Measurements from ENCODE around the gene ANKRA2.
"Not testable (repeated sequence)": the region's sequence is repeated elsewhere in the genome, so short reads cannot be mapped to it uniquely, and the experiment has no call there.

ANKRA2 gene

DNA sequence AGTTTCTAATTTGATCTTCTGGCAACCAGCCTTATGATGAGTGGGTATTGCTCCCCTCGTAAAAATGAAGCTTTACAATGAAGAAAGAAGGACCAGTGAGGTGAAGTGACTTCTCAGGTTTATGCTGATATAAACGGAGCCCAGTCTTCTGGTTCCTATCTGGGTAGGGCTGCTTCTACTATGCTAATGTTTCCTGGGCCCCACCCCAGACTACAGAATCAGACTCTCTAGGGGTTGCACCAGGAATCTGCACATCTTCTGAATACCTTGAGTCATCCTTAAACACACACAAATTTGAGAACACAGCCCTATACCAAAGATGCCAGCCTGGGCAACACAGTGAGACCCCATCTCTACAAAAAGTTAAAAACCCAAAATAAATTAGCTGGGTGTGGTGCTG, 51.0 kb downstream of the ANKRA2 start:
- Histone ChIP-seq H3K4me1 (ENCODE audit: low read length) (no peaks in the 10 kb centered on the region), H3K27ac (ENCODE audit: low read length) (no peak overlapping the region), H3K9me3 (replicated peaks; ENCODE audit: insufficient read depth, low read length) (no peaks in the 10 kb centered on the region), H3K79me2 (ENCODE audit: low read length) (no peaks in the 10 kb centered on the region), H3K9ac (ENCODE audit: low read length) (no peak overlapping the region), H2AFZ (ENCODE audit: low read length) (no peak overlapping the region), H3K36me3 (replicated peaks; ENCODE audit: insufficient read depth, low read length) (no peaks in the 10 kb centered on the region), H3K4me2 (ENCODE audit: low read depth, low read length) (no peak overlapping the region), H3K4me3 (ENCODE audit: low read length) (no peak overlapping the region), H4K20me1 (ENCODE audit: insufficient read depth, low read length) (no peaks in the 10 kb centered on the region), H3K27me3 (replicated peaks; ENCODE audit: insufficient read depth, low read length) (no peaks in the 10 kb centered on the region), H3F3A (ENCODE audit: insufficient read depth, low read length) (no peaks in the 10 kb centered on the region), H3K9me2 (replicated peaks; ENCODE audit: insufficient read depth, low read length) (no peaks in the 10 kb centered on the region)
- no peak for DNase-seq
- TF ChIP-seq, protein P1, sequence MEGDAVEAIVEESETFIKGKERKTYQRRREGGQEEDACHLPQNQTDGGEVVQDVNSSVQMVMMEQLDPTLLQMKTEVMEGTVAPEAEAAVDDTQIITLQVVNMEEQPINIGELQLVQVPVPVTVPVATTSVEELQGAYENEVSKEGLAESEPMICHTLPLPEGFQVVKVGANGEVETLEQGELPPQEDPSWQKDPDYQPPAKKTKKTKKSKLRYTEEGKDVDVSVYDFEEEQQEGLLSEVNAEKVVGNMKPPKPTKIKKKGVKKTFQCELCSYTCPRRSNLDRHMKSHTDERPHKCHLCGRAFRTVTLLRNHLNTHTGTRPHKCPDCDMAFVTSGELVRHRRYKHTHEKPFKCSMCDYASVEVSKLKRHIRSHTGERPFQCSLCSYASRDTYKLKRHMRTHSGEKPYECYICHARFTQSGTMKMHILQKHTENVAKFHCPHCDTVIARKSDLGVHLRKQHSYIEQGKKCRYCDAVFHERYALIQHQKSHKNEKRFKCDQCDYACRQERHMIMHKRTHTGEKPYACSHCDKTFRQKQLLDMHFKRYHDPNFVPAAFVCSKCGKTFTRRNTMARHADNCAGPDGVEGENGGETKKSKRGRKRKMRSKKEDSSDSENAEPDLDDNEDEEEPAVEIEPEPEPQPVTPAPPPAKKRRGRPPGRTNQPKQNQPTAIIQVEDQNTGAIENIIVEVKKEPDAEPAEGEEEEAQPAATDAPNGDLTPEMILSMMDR (IDR thresholded peaks at IDR 0.05; ENCODE audit: low read length): no peak
- TF ChIP-seq EZH2 (optimal IDR thresholded peaks at IDR 0.05; ENCODE audit: low read depth, low read length) (no peak), EZH2phosphoT487 (IDR thresholded peaks at IDR 0.05; ENCODE audit: low read length) (no peak)

DNA sequence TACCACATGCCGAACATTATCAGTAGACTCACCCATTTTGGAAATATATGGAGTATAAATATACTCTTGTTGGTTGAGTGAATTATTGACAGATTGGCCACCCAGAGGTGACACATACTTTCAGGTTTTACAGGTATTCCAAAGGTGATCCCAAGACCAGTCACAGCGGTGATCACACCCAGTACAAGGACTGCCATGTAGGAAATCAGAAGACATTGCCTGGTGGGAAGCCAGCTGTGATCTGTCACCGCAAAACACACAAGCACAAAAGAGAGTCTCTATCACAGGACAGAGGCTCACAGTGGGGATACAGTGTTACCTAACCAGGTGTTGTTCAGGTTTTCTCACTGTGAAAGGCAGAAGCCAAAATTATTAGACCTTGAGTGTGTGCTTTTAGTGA, 51.4 kb downstream of the ANKRA2 start:
- no peaks in the 10 kb centered on the region for H3K79me2 ChIP-seq (ENCODE audit: low read length)
- no peaks in the 10 kb centered on the region for H3K36me3 ChIP-seq (replicated peaks; ENCODE audit: insufficient read depth, low read length)
- H4K20me1 ChIP-seq (ENCODE audit: insufficient read depth, low read length): no peaks in the 10 kb centered on the region
- H3K9me3 ChIP-seq (replicated peaks; ENCODE audit: insufficient read depth, low read length): no peaks in the 10 kb centered on the region
- TF ChIP-seq, protein P1 (IDR thresholded peaks at IDR 0.05; ENCODE audit: low read length): no peak
- TF ChIP-seq EZH2phosphoT487 (IDR thresholded peaks at IDR 0.05; ENCODE audit: low read length) (no peak), EZH2 (optimal IDR thresholded peaks at IDR 0.05; ENCODE audit: low read depth, low read length) (no peak)
- no peak overlapping the region for H3K4me3 ChIP-seq (ENCODE audit: low read length)
- no peaks in the 10 kb centered on the region for H3K9me2 ChIP-seq (replicated peaks; ENCODE audit: insufficient read depth, low read length)
- no peak overlapping the region for H2AFZ ChIP-seq (ENCODE audit: low read length)
- no peak overlapping the region for H3K9ac ChIP-seq (ENCODE audit: low read length)
- H3F3A ChIP-seq (ENCODE audit: insufficient read depth, low read length): no peaks in the 10 kb centered on the region
- H3K4me2 ChIP-seq (ENCODE audit: low read depth, low read length): no peak overlapping the region
- no peaks in the 10 kb centered on the region for H3K4me1 ChIP-seq (ENCODE audit: low read length)
- H3K27ac ChIP-seq (ENCODE audit: low read length): no peak overlapping the region
- no peaks in the 10 kb centered on the region for H3K27me3 ChIP-seq (replicated peaks; ENCODE audit: insufficient read depth, low read length)
- no peak for DNase-seq

DNA sequence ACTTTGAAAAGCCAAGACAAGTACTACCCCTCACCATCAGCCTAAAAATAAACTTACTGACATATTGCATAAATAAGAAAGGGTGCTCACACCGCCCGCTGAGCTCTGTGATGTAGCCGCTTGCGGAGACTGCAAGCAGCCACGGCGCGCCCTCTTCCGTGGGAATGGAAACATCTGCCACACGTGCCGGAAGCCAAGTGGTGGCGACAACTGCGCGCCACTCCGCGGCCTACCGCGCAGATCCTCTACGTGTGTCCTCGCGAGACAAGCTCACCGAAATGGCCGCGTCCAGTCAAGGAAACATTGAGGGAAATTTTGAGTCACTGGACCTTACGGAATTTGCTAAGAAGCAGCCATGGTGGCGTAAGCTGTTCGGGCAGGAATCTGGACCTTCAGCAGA, 56.9 kb downstream of the ANKRA2 start:
- H3K9me2 ChIP-seq (replicated peaks; ENCODE audit: insufficient read depth, low read length); H3K79me2 ChIP-seq (ENCODE audit: low read length); H3K27me3 ChIP-seq (replicated peaks; ENCODE audit: insufficient read depth, low read length); H4K20me1 ChIP-seq (ENCODE audit: insufficient read depth, low read length); H3K9ac ChIP-seq (ENCODE audit: low read length); H3K4me3 ChIP-seq (ENCODE audit: low read length); H3K27ac ChIP-seq (ENCODE audit: low read length); H3K9me3 ChIP-seq (replicated peaks; ENCODE audit: insufficient read depth, low read length); H3K4me2 ChIP-seq (ENCODE audit: low read depth, low read length); H3F3A ChIP-seq (ENCODE audit: insufficient read depth, low read length); H3K4me1 ChIP-seq (ENCODE audit: low read length); H3K36me3 ChIP-seq (replicated peaks; ENCODE audit: insufficient read depth, low read length); DNase-seq; H2AFZ ChIP-seq (ENCODE audit: low read length): not testable (repeated sequence)

DNA sequence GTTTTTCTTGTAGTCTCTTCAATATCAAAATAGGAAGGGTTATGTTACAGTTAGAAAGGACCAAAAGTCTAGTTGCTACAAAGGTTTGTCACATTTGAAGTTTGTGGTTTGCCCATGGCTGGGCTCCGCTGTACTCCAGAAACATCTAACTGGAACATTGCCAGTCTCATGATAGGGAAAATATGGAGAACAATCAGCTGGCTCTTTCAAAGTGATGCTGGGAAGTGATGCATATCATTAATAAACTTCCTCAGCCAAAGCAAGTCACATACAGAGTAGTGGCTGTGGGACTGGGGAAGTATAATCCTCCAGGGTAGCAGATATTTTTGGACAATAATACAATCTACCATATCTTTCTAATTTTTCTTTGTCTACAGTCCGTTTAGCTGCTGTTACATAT, 58.4 kb downstream of the ANKRA2 start:
- no peaks in the 10 kb centered on the region for H3K9me2 ChIP-seq (replicated peaks; ENCODE audit: insufficient read depth, low read length)
- DNase-seq: no peak
- peaks cover 12% of the 10 kb centered on the region for H3K79me2 ChIP-seq (ENCODE audit: low read length)
- no peaks in the 10 kb centered on the region; the same call in 1 of the 2 replicates for H4K20me1 ChIP-seq (ENCODE audit: insufficient read depth, low read length)
- no peak overlapping the region for H2AFZ ChIP-seq (ENCODE audit: low read length)
- H3K4me3 ChIP-seq (ENCODE audit: low read length): no peak overlapping the region
- no peak overlapping the region for H3K27ac ChIP-seq (ENCODE audit: low read length)
- H3K4me1 ChIP-seq (ENCODE audit: low read length): no peaks in the 10 kb centered on the region
- no peaks in the 10 kb centered on the region for H3F3A ChIP-seq (ENCODE audit: insufficient read depth, low read length)
- H3K36me3 ChIP-seq (replicated peaks; ENCODE audit: insufficient read depth, low read length): peaks cover 14% of the 10 kb centered on the region; the same call in 1 of the 2 replicates
- no peaks in the 10 kb centered on the region for H3K27me3 ChIP-seq (replicated peaks; ENCODE audit: insufficient read depth, low read length)
- no peak overlapping the region for H3K4me2 ChIP-seq (ENCODE audit: low read depth, low read length)
- no peak for TF ChIP-seq EZH2 (optimal IDR thresholded peaks at IDR 0.05; ENCODE audit: low read depth, low read length)
- TF ChIP-seq EZH2phosphoT487 (IDR thresholded peaks at IDR 0.05; ENCODE audit: low read length): no peak
- TF ChIP-seq, protein P1 (IDR thresholded peaks at IDR 0.05; ENCODE audit: low read length): no peak
- no peak overlapping the region for H3K9ac ChIP-seq (ENCODE audit: low read length)
- no peaks in the 10 kb centered on the region for H3K9me3 ChIP-seq (replicated peaks; ENCODE audit: insufficient read depth, low read length)
